Measurements from ENCODE around the gene U2AF1L4. TPM values are rescaled to one million over a fixed set of nuclear protein-coding genes. Genes with fewer than 3 reads are reported as not detected.
A peak's percentile ranks its signal among the peaks of the same experiment; 100 is the strongest.

Gene U2AF1L4
- total and polyA plus RNA-seq, 10 of the 15 experiments (the other 5 are each of a cell fraction or from before 2014, with no cell fraction given) = 7.9 to 21.6 (median 15.1) TPM

GRCh38 chr19:35740423-35741202, 4.6 kb downstream of the U2AF1L4 start (continued):
- peak; percentile 50 for TF ChIP-seq NRF1 (conservative IDR thresholded peaks at IDR 0.05; ENCODE audit: low read depth, low read length)
- peak; percentile 99 for TF ChIP-seq HDGF (IDR thresholded peaks at IDR 0.05)
- TF ChIP-seq REST (IDR thresholded peaks at IDR 0.05; ENCODE audit: low read depth, low read length) = no peak

- Histone ChIP-seq H3K4me2 (ENCODE audit: control insufficient read depth, insufficient read depth) (peak overlapping the region; percentile 99), H3K27ac (ENCODE audit: control insufficient read depth, insufficient read depth) (0 out of 2 replicates have a peak overlapping the region, but pooled peaks have one; percentile 19), H3K4me3 (peak overlapping the region; percentile 83), H3K36me3 (ENCODE audit: control insufficient read depth in 2 of 2, insufficient read depth in 2 of 2, low read length in 1 of 2) (peaks cover 13 to 25% of the 10 kb centered on the region in 2 experiments; a peak in 3 of 4 replicates), H3K9ac (ENCODE audit: control insufficient read depth, insufficient read depth, low read length) (peak overlapping the region; percentile 57; the same call in 1 of the 2 replicates), H3K79me2 (ENCODE audit: control insufficient read depth, insufficient read depth, low read length) (peaks cover 23% of the 10 kb centered on the region), H3K27me3 (replicated peaks in 1 of 2; ENCODE audit: control insufficient read depth in 2 of 2, insufficient read depth in 2 of 2, low read length in 1 of 2) (no peaks in the 10 kb centered on the region), H4K20me1 (ENCODE audit: control insufficient read depth, insufficient read depth) (no peaks in the 10 kb centered on the region), H3K9me3 (replicated peaks; ENCODE audit: control insufficient read depth, insufficient read depth, low read length) (no peaks in the 10 kb centered on the region), H3K4me1 (ENCODE audit: control insufficient read depth, insufficient read depth, low read length) (peaks cover 26% of the 10 kb centered on the region), H2AFZ (ENCODE audit: control insufficient read depth, low read depth, low read length) (peak overlapping the region; percentile 67; the same call in 1 of the 2 replicates)
- CTCF ChIA-PET = interaction anchor here (1.0 to 1.3 kb wide), 6 partner anchors 12 to 245 kb away, joined by 3 to 8 read pairs (median 3); no protein-coding TSS in a partner anchor
- intact Hi-C loops (cut with micrococcal nuclease; ENCODE audit: unreplicated experiment) (loop anchor here (2.0 kb wide), 2 partner anchors 23 to 47 kb away; no protein-coding TSS in a partner anchor), in situ Hi-C loops (cut with MboI) (no loop called here)
- WGBS (ENCODE audit: insufficient coverage, insufficient replicate concordance, low lambda C conversion rate, missing lambda C conversion rate) = 1% methylated on average over 16 of the region's 16 CpGs
- POLR2A ChIA-PET = interaction anchor here (0.9 to 7.1 kb wide), 12 partner anchors 8 to 191 kb away, joined by 4 to 91 read pairs (median 4); partner anchors contain the start of gene LIN37
- FAIRE-seq (no peak), ATAC-seq (peak; percentile 14), DNase-seq (ENCODE audit: low read depth, low spot score) (no peak)
- no peak for TF ChIP-seq CBX5 (IDR thresholded peaks at IDR 0.05; ENCODE audit: low read depth)
- no peak for TF ChIP-seq EZH2 (IDR thresholded peaks at IDR 0.05; ENCODE audit: borderline replicate concordance, control insufficient read depth, low read depth, low read length)
- no peak for TF ChIP-seq ZSCAN29 (IDR thresholded peaks at IDR 0.05)
- TF ChIP-seq STAT1 (conservative IDR thresholded peaks at IDR 0.05) = no peak
- SMC1A ChIA-PET (ENCODE audit: uncharacterized antibody, unreplicated experiment) = interaction anchor here (0.7 to 1.7 kb wide), 6 partner anchors 26 to 163 kb away, joined by 3 to 7 read pairs (median 4); partner anchors contain the start of gene NFKBID
- no TSS peak for BruUV-seq (replicated peaks)
- RAD21 ChIA-PET (ENCODE audit: unreplicated experiment) = interaction anchor here (1.0 to 2.5 kb wide), 8 partner anchors 21 to 191 kb away, joined by 4 to 18 read pairs (median 6); no protein-coding TSS in a partner anchor
Measured at GRCh38 chr19:35740108-35740422, 5.2 kb downstream of the U2AF1L4 start.

Data from GM12878 (cell line).